ENCODE results near the gene FMO2. TPM values are rescaled to one million over a fixed set of nuclear protein-coding genes. Genes with fewer than 3 reads are reported as not detected.

Gene FMO2
- total RNA-seq = not detected

- Mint-ChIP-seq H3K9me3 (no peaks in the 10 kb centered on the region), H3K36me3 (no peaks in the 10 kb centered on the region), H3K27ac (no peak within 1 kb of the TSS)
- no peak for DNase-seq (ENCODE audit: low spot score in 2 of 2)
- no peak for ATAC-seq
Observed at GRCh38 chr1:171185091-171185490, at the start of gene FMO2. Gene FMO2, plus strand, starts transcription at chr1:171185300. Its CDS starts 414 bp downstream, at chr1:171185714.

- no peak overlapping the region for H3K27ac Mint-ChIP-seq
- DNase-seq (ENCODE audit: low spot score in 2 of 2) (no peak), ATAC-seq (no peak)
- H3K36me3 Mint-ChIP-seq = no peaks in the 10 kb centered on the region
- H3K9me3 Mint-ChIP-seq = no peaks in the 10 kb centered on the region
Observed at GRCh38 chr1:171137580-171137979, 47.5 kb upstream of the FMO2 start.

- Mint-ChIP-seq H3K27ac (no peak overlapping the region), H3K36me3 (no peaks in the 10 kb centered on the region)
- no peak for DNase-seq (ENCODE audit: low spot score in 2 of 2)
Observed at GRCh38 chr1:171138980-171139379, 46.1 kb upstream of the FMO2 start.

GRCh38 chr1:171139890-171140289 is 45.2 kb upstream of the FMO2 start:
- ATAC-seq (no peak), DNase-seq (ENCODE audit: low spot score in 2 of 2) (no peak)
- H3K36me3 Mint-ChIP-seq = no peaks in the 10 kb centered on the region
- H3K27ac Mint-ChIP-seq = no peak overlapping the region
- H3K9me3 Mint-ChIP-seq = no peaks in the 10 kb centered on the region

More at GRCh38 chr1:171138980-171139379, 46.1 kb upstream of the FMO2 start:
- no peaks in the 10 kb centered on the region for H3K9me3 Mint-ChIP-seq
- no peak for ATAC-seq

GRCh38 chr1:171140401-171140800 is 44.7 kb upstream of the FMO2 start:
- DNase-seq (ENCODE audit: low spot score in 2 of 2) (no peak), ATAC-seq (no peak)
- Mint-ChIP-seq H3K9me3 (no peaks in the 10 kb centered on the region), H3K27ac (no peak overlapping the region), H3K36me3 (no peaks in the 10 kb centered on the region)

GRCh38 chr1:171140956-171141687 is 44.0 kb upstream of the FMO2 start:
- ATAC-seq = no peak
- no peak for DNase-seq (ENCODE audit: low spot score in 2 of 2)

GRCh38 chr1:171141688-171142415 is 43.2 kb upstream of the FMO2 start:
- Mint-ChIP-seq H3K9me3 (no peaks in the 10 kb centered on the region), H3K27ac (no peak overlapping the region), H3K36me3 (no peaks in the 10 kb centered on the region)
- DNase-seq (ENCODE audit: low spot score in 2 of 2) (no peak), ATAC-seq (no peak)

More at GRCh38 chr1:171140956-171141687, 44.0 kb upstream of the FMO2 start:
- no peaks in the 10 kb centered on the region for H3K36me3 Mint-ChIP-seq
- H3K27ac Mint-ChIP-seq = no peak overlapping the region
- H3K9me3 Mint-ChIP-seq = no peaks in the 10 kb centered on the region

GRCh38 chr1:171142416-171143385 is 42.4 kb upstream of the FMO2 start:
- DNase-seq (ENCODE audit: low spot score in 2 of 2) = no peak
- H3K9me3 Mint-ChIP-seq = no peaks in the 10 kb centered on the region
- ATAC-seq = no peak
- no peak overlapping the region for H3K27ac Mint-ChIP-seq
- no peaks in the 10 kb centered on the region for H3K36me3 Mint-ChIP-seq

- no peaks in the 10 kb centered on the region for H3K9me3 Mint-ChIP-seq
- ATAC-seq (no peak), DNase-seq (ENCODE audit: low spot score in 2 of 2) (no peak)
- H3K36me3 Mint-ChIP-seq = no peaks in the 10 kb centered on the region
- H3K27ac Mint-ChIP-seq = no peak overlapping the region
Observed at GRCh38 chr1:171150156-171150555, 34.9 kb upstream of the FMO2 start.

- no peak for DNase-seq (ENCODE audit: low spot score in 2 of 2)
- H3K36me3 Mint-ChIP-seq = no peaks in the 10 kb centered on the region
Observed at GRCh38 chr1:171152549-171152948, 32.6 kb upstream of the FMO2 start.

GRCh38 chr1:171155484-171155883 is 29.6 kb upstream of the FMO2 start:
- no peak for ATAC-seq
- Mint-ChIP-seq H3K9me3 (peaks cover 0 to 4% of the 10 kb centered on the region in 2 donors), H3K27ac (no peak overlapping the region), H3K36me3 (no peaks in the 10 kb centered on the region)
- DNase-seq (ENCODE audit: low spot score in 2 of 2) = no peak

More at GRCh38 chr1:171152549-171152948, 32.6 kb upstream of the FMO2 start:
- no peak overlapping the region for H3K27ac Mint-ChIP-seq
- ATAC-seq = no peak
- H3K9me3 Mint-ChIP-seq = no peaks in the 10 kb centered on the region

GRCh38 chr1:171158096-171158495 is 27.0 kb upstream of the FMO2 start:
- DNase-seq (ENCODE audit: low spot score in 2 of 2) = no peak
- Mint-ChIP-seq H3K9me3 (peaks cover 0 to 4% of the 10 kb centered on the region in 2 donors), H3K27ac (no peak overlapping the region), H3K36me3 (no peaks in the 10 kb centered on the region)
- no peak for ATAC-seq

- no peak for ATAC-seq
- Mint-ChIP-seq H3K9me3 (peaks cover 0 to 4% of the 10 kb centered on the region in 2 donors), H3K36me3 (no peaks in the 10 kb centered on the region), H3K27ac (no peak overlapping the region)
- no peak for DNase-seq (ENCODE audit: low spot score in 2 of 2)
Observed at GRCh38 chr1:171158551-171158950, 26.5 kb upstream of the FMO2 start.

- peaks cover 0 to 4% of the 10 kb centered on the region in 2 donors for H3K9me3 Mint-ChIP-seq
- no peak overlapping the region for H3K27ac Mint-ChIP-seq
- ATAC-seq (no peak), DNase-seq (ENCODE audit: low spot score in 2 of 2) (no peak)
- H3K36me3 Mint-ChIP-seq = no peaks in the 10 kb centered on the region
Observed at GRCh38 chr1:171159148-171159547, 26.0 kb upstream of the FMO2 start.

GRCh38 chr1:171160211-171160610 is 24.9 kb upstream of the FMO2 start:
- Mint-ChIP-seq H3K27ac (no peak overlapping the region), H3K9me3 (peaks cover 0 to 4% of the 10 kb centered on the region in 2 donors), H3K36me3 (no peaks in the 10 kb centered on the region)
- ATAC-seq (no peak), DNase-seq (ENCODE audit: low spot score in 2 of 2) (no peak)

- Mint-ChIP-seq H3K9me3 (peaks cover 0 to 4% of the 10 kb centered on the region in 2 donors), H3K36me3 (no peaks in the 10 kb centered on the region), H3K27ac (no peak overlapping the region)
- ATAC-seq = no peak
- DNase-seq (ENCODE audit: low spot score in 2 of 2) = no peak
Observed at GRCh38 chr1:171160639-171161354, 24.3 kb upstream of the FMO2 start.

Data from activated naive CD4-positive, alpha-beta T cell treated with anti-CD3 and anti-CD28 coated beads, Interleukin-2, amount 50 U/mL, for 72 hours (primary cell).